ENCODE data around the gene MBD2. TPM values are rescaled to one million over a fixed set of nuclear protein-coding genes. Genes with fewer than 3 reads are reported as not detected.

The MBD2 gene
- total RNA-seq, 3 donors from 2014 or later (not counting 1 experiment from before 2014, with no cell fraction given), result 74.8 to 107 (median 92.3) TPM

DNA sequence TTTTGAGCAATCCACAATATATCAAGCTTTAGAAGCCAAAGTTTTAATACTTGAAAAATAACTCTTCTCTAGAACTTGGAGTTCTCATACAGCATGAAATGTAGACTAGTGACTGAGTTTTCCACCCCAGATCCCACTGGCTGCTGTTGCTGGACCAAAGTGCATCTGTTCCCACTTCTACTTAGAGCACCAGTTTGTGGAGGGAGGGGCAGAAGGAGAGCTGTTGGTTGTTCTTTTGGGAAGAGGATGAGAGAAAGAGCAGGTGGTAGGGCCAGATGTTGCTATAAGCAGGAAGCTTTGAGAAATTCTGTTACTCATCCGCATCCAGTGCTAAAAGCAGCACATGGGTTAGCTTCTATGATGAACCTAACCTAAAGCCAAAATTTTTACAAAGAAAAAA, 59.0 kb downstream of the MBD2 start:
- H3K4me1 Mint-ChIP-seq, result peaks cover 12 to 15% of the 10 kb centered on the region in 2 donors
- H3K27me3 ChIP-seq (ENCODE audit: control insufficient read depth, insufficient read depth, low read length), result no peaks in the 10 kb centered on the region
- no peak overlapping the region for H3K27ac ChIP-seq (ENCODE audit: low read length)
- TF ChIP-seq, protein P1, sequence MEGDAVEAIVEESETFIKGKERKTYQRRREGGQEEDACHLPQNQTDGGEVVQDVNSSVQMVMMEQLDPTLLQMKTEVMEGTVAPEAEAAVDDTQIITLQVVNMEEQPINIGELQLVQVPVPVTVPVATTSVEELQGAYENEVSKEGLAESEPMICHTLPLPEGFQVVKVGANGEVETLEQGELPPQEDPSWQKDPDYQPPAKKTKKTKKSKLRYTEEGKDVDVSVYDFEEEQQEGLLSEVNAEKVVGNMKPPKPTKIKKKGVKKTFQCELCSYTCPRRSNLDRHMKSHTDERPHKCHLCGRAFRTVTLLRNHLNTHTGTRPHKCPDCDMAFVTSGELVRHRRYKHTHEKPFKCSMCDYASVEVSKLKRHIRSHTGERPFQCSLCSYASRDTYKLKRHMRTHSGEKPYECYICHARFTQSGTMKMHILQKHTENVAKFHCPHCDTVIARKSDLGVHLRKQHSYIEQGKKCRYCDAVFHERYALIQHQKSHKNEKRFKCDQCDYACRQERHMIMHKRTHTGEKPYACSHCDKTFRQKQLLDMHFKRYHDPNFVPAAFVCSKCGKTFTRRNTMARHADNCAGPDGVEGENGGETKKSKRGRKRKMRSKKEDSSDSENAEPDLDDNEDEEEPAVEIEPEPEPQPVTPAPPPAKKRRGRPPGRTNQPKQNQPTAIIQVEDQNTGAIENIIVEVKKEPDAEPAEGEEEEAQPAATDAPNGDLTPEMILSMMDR (IDR thresholded peaks at IDR 0.05), result no peak
- no peaks in the 10 kb centered on the region for H3K27me3 Mint-ChIP-seq (ENCODE audit: low read depth in 2 of 2)
- no peaks in the 10 kb centered on the region for H3K4me1 ChIP-seq (ENCODE audit: control insufficient read depth, insufficient read depth, low read length)
- peaks cover 47% of the 10 kb centered on the region for H3K36me3 ChIP-seq (ENCODE audit: control insufficient read depth, insufficient read depth, low read length)
- no peak for DNase-seq
- H3K27ac Mint-ChIP-seq, result no peak overlapping the region
- ATAC-seq, result no peak
- no peak overlapping the region for H3K4me3 Mint-ChIP-seq
- H3K9me3 Mint-ChIP-seq, result no peaks in the 10 kb centered on the region
- intact Hi-C loops (cut with micrococcal nuclease), result no loop called here
- H3K9me3 ChIP-seq (ENCODE audit: control insufficient read depth, insufficient read depth, low read length), result no peaks in the 10 kb centered on the region
- no peak overlapping the region for H3K4me3 ChIP-seq (ENCODE audit: low read length)
- H3K36me3 Mint-ChIP-seq, result peaks cover 1% of the 10 kb centered on the region
- 100% methylated on average over 1 of the region's 1 CpG for whole genome bisulfite sequencing (ENCODE audit: insufficient coverage)

DNA sequence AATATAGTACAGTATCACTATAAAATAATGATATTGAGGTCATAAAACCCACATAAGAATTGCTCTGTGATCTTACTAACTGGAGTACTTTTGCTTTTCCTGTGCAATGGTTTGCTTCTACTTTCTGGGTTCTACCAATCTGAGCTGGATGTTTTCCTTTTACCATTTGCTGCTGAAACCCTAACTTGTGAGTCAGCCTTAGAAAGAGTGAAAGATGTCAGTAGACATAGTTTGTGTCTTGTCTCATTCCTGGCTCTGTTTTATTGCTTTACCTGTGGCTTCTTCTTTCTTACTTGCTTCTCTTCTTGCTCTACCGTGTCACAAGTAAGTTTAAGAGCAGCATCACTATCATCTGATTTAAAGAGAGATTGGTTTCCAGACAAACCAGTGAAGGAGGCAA, 61.0 kb downstream of the MBD2 start:
- Histone ChIP-seq H3K4me1 (ENCODE audit: control insufficient read depth, insufficient read depth, low read length) (no peaks in the 10 kb centered on the region), H3K9me3 (ENCODE audit: control insufficient read depth, insufficient read depth, low read length) (no peaks in the 10 kb centered on the region), H3K36me3 (ENCODE audit: control insufficient read depth, insufficient read depth, low read length) (peaks cover 59% of the 10 kb centered on the region), H3K27ac (ENCODE audit: low read length) (no peak overlapping the region), H3K27me3 (ENCODE audit: control insufficient read depth, insufficient read depth, low read length) (no peaks in the 10 kb centered on the region), H3K4me3 (ENCODE audit: low read length) (no peak overlapping the region)
- no CpG with 5 or more reads among the region's 1 CpG for WGBS (ENCODE audit: insufficient coverage)
- Mint-ChIP-seq H3K36me3 (peaks cover 18% of the 10 kb centered on the region), H3K9me3 (no peaks in the 10 kb centered on the region), H3K4me3 (no peak overlapping the region), H3K27me3 (ENCODE audit: low read depth in 2 of 2) (no peaks in the 10 kb centered on the region), H3K4me1 (peaks cover 8 to 9% of the 10 kb centered on the region in 2 donors), H3K27ac (no peak overlapping the region)
- DNase-seq (no peak), ATAC-seq (no peak)
- intact Hi-C loops (cut with micrococcal nuclease), result no loop called here
- TF ChIP-seq, protein P1 (IDR thresholded peaks at IDR 0.05), result no peak

DNA sequence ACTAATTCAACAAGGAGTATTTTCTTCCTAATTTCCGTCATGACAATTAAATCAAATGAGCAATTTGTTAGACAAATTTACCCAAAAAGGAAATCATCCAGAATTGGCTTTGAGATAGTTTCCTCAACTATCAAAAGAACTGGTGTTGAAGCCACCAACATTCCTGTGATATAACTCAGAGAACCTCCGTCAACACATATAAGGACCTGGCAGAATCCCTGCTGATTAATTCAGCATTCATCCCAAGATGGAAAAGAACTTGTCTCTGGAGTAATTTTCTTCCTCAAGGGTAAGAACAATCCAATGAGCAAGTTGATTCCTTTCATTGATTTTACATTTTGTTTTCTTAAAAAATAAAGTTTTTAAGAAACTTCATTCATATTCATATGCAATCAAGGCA, 62.0 kb downstream of the MBD2 start:
- H3K27me3 ChIP-seq (ENCODE audit: control insufficient read depth, insufficient read depth, low read length), result no peaks in the 10 kb centered on the region
- TF ChIP-seq, protein P1 (IDR thresholded peaks at IDR 0.05), result no peak
- 100% methylated on average over 2 of the region's 2 CpGs for WGBS (ENCODE audit: insufficient coverage)
- ATAC-seq, result no peak
- Mint-ChIP-seq H3K9me3 (no peaks in the 10 kb centered on the region), H3K4me1 (peaks cover 8 to 9% of the 10 kb centered on the region in 2 donors), H3K27me3 (ENCODE audit: low read depth in 2 of 2) (no peaks in the 10 kb centered on the region), H3K27ac (no peak overlapping the region), H3K36me3 (peaks cover 18% of the 10 kb centered on the region), H3K4me3 (no peak overlapping the region)
- H3K4me3 ChIP-seq (ENCODE audit: low read length), result no peak overlapping the region
- no peak overlapping the region for H3K27ac ChIP-seq (ENCODE audit: low read length)
- H3K4me1 ChIP-seq (ENCODE audit: control insufficient read depth, insufficient read depth, low read length), result no peaks in the 10 kb centered on the region
- intact Hi-C loops (cut with micrococcal nuclease), result no loop called here
- H3K36me3 ChIP-seq (ENCODE audit: control insufficient read depth, insufficient read depth, low read length), result peaks cover 68% of the 10 kb centered on the region
- DNase-seq, result no peak
- H3K9me3 ChIP-seq (ENCODE audit: control insufficient read depth, insufficient read depth, low read length), result no peaks in the 10 kb centered on the region

DNA sequence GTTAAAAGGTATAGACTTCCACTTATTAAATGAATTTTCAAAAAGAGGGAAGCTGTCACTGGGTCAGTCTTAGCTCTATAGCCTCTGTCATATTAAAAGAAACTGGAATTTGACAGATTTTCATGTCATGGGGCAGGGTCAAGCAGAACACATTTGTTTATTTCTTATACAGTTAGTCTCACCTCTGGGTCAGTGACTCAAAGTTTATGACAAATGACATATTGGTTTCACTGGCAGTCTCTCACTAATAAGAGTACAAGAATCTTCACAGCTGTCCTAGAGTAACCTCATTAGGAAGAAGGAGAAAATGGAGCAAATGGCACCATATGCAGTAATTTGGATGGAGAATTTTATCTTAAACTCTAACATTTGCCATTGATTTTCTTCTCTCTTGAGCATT, 63.2 kb downstream of the MBD2 start:
- Mint-ChIP-seq H3K36me3 (peaks cover 19% of the 10 kb centered on the region), H3K4me1 (peaks cover 8 to 9% of the 10 kb centered on the region in 2 donors), H3K9me3 (no peaks in the 10 kb centered on the region), H3K27me3 (ENCODE audit: low read depth in 2 of 2) (no peaks in the 10 kb centered on the region), H3K27ac (no peak overlapping the region), H3K4me3 (no peak overlapping the region)
- peaks cover 72% of the 10 kb centered on the region for H3K36me3 ChIP-seq (ENCODE audit: control insufficient read depth, insufficient read depth, low read length)
- no peaks in the 10 kb centered on the region for H3K9me3 ChIP-seq (ENCODE audit: control insufficient read depth, insufficient read depth, low read length)
- DNase-seq, result no peak
- H3K27me3 ChIP-seq (ENCODE audit: control insufficient read depth, insufficient read depth, low read length), result no peaks in the 10 kb centered on the region
- H3K4me3 ChIP-seq (ENCODE audit: low read length), result no peak overlapping the region
- no peak overlapping the region for H3K27ac ChIP-seq (ENCODE audit: low read length)
- intact Hi-C loops (cut with micrococcal nuclease), result no loop called here
- no peaks in the 10 kb centered on the region for H3K4me1 ChIP-seq (ENCODE audit: control insufficient read depth, insufficient read depth, low read length)
- ATAC-seq, result no peak
- TF ChIP-seq, protein P1 (IDR thresholded peaks at IDR 0.05), result no peak

All from natural killer cell (primary cell).